GM21529 (cell line): ENCODE results near the gene EEF2.

Experiments used
- ATAC-seq: cut with Tn5 transposase; IDR thresholded peaks from one replicate; pipeline ENCODE4 v1.9.1; 2021; ENCODE audit not compliant: unreplicated experiment

Gene EEF2

GRCh38 chr19:3986260-3987041, 1.2 kb upstream of the EEF2 start:
- ATAC-seq, result no peak

- ATAC-seq, result no peak
These were observed 488 bp upstream of the EEF2 start for GRCh38 chr19:3985643-3986259.

- no peak for ATAC-seq
These were observed 717 bp downstream of the EEF2 start for GRCh38 chr19:3984584-3984907.

- ATAC-seq, result no peak
These were observed 1.2 kb downstream of the EEF2 start for GRCh38 chr19:3983936-3984583.

- no peak for ATAC-seq
These were observed 1.7 kb downstream of the EEF2 start for GRCh38 chr19:3983542-3983914.

GRCh38 chr19:3982701-3983541, 2.3 kb downstream of the EEF2 start:
- no peak for ATAC-seq

- ATAC-seq, result no peak
These were observed 3.3 kb downstream of the EEF2 start for GRCh38 chr19:3981736-3982681.

GRCh38 chr19:3981373-3981735, 3.9 kb downstream of the EEF2 start:
- no peak for ATAC-seq

GRCh38 chr19:3980353-3981251, 4.7 kb downstream of the EEF2 start:
- ATAC-seq, result no peak

GRCh38 chr19:3979674-3980352, 5.5 kb downstream of the EEF2 start:
- ATAC-seq, result no peak

- ATAC-seq, result no peak
These were observed 6.0 kb downstream of the EEF2 start for GRCh38 chr19:3979289-3979673.

GRCh38 chr19:3978145-3978544, 7.1 kb downstream of the EEF2 start:
- ATAC-seq, result no peak

- ATAC-seq, result no peak
These were observed 7.8 kb downstream of the EEF2 start for GRCh38 chr19:3977242-3978143.

GRCh38 chr19:3976495-3977241, 8.6 kb downstream of the EEF2 start:
- ATAC-seq, result no peak

GRCh38 chr19:3975637-3976087, 9.6 kb downstream of the EEF2 start:
- ATAC-seq, result no peak

- no peak for ATAC-seq
These were observed 10.1 kb downstream of the EEF2 start for GRCh38 chr19:3975144-3975543.
